Left kidney (tissue), 2 donors: ENCODE results near the gene RSL1D1. TPM values are rescaled to one million over a fixed set of nuclear protein-coding genes. Genes with fewer than 3 reads are reported as not detected.
"Not testable (repeated sequence)": the region's sequence is repeated elsewhere in the genome, so short reads cannot be mapped to it uniquely, and the experiment has no call there.

ENCODE experiments used
- DNase-seq: peaks from one replicate; pipeline ENCODE4 v3.0.0-alpha.2; 2013
- polyA plus RNA-seq: library from polyadenylated mRNA; unstranded; fragments of 120-200 nt; gene quantifications from one replicate; pipeline ENCODE4 v1.2.1, GENCODE V29; 2013; ENCODE audit not compliant: insufficient read length

The RSL1D1 gene
- polyA plus RNA-seq, 1 donor: 216 TPM

- no peak for DNase-seq
Measured at GRCh38 chr16:11848842-11849241, 2.5 kb downstream of the RSL1D1 start.

- DNase-seq: no peak
Measured at GRCh38 chr16:11844499-11844898, 6.8 kb downstream of the RSL1D1 start.

GRCh38 chr16:11843861-11844260 is 7.5 kb downstream of the RSL1D1 start:
- DNase-seq: no peak

GRCh38 chr16:11843206-11843605 is 8.1 kb downstream of the RSL1D1 start:
- no peak for DNase-seq

- no peak for DNase-seq
Measured at GRCh38 chr16:11841026-11841425, 10.3 kb downstream of the RSL1D1 start.

- no peak for DNase-seq
Measured at GRCh38 chr16:11836650-11837244, 14.6 kb downstream of the RSL1D1 start.

- no peak for DNase-seq
Measured at GRCh38 chr16:11835891-11836649, 15.3 kb downstream of the RSL1D1 start.

GRCh38 chr16:11835309-11835708 is 16.0 kb downstream of the RSL1D1 start:
- DNase-seq: no peak

- no peak for DNase-seq
Measured at GRCh38 chr16:11833951-11834695, 17.2 kb downstream of the RSL1D1 start.

- DNase-seq: no peak
Measured at GRCh38 chr16:11828696-11829095, 22.6 kb downstream of the RSL1D1 start.

- DNase-seq: not testable (repeated sequence)
Measured at GRCh38 chr16:11825520-11826165, 25.7 kb downstream of the RSL1D1 start.

GRCh38 chr16:11824362-11824761 is 27.0 kb downstream of the RSL1D1 start:
- DNase-seq: no peak

- not testable (repeated sequence) for DNase-seq
Measured at GRCh38 chr16:11823645-11824044, 27.7 kb downstream of the RSL1D1 start.

- DNase-seq: no peak
Measured at GRCh38 chr16:11819798-11820197, 31.5 kb downstream of the RSL1D1 start.

GRCh38 chr16:11818970-11819369 is 32.4 kb downstream of the RSL1D1 start:
- not testable (repeated sequence) for DNase-seq

GRCh38 chr16:11816123-11816522 is 35.2 kb downstream of the RSL1D1 start:
- no peak for DNase-seq

- DNase-seq: not testable (repeated sequence)
Measured at GRCh38 chr16:11814800-11815199, 36.5 kb downstream of the RSL1D1 start.

GRCh38 chr16:11806721-11807120 is 44.6 kb downstream of the RSL1D1 start:
- no peak for DNase-seq

GRCh38 chr16:11805556-11805955 is 45.8 kb downstream of the RSL1D1 start:
- no peak for DNase-seq

GRCh38 chr16:11801481-11802021 is 49.8 kb downstream of the RSL1D1 start:
- DNase-seq: no peak

GRCh38 chr16:11800382-11800718 is 51.0 kb downstream of the RSL1D1 start:
- no peak for DNase-seq
